ENCODE data around the gene GPR158.
A peak's percentile ranks its signal among the peaks of the same experiment; 100 is the strongest.

GPR158 gene

DNA sequence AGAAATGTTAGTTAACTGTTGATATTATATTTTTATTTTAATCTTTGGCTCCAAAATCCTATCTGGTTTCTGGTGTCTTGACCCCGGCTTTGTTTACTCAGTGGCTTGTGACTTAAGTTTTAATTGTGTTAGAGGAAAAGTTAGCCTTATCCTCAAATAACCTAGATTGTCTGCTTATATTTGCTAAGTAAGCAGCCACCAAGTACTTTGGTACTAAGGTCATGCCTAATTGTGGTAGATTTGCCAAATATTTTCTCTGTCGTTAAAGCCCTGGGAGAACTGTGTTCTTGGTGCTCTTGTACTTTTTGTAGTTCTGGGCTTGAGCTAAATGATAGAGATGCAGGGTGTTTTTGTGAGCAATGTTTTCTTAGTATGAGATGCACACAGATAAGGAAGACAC, 34.8 kb downstream of the GPR158 start:
- no peak for DNase-seq

DNA sequence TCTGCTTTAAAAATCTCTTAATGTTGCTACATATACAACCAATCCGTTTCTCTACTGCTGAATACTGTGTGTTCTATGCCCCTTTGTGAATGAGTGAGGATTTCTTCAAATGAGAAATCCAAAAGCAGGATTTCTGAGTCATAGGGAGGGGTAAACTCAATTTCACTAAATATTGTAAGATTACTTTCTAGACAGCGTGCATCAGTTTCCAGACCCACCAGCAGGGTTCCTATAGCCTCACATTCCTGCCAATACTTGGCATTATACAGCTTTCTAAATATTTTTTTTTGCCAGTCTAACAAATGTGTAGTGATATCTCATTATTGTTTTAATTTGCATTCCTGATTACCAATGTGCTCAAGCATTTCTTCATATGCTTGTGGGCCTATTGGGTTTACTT, 35.5 kb downstream of the GPR158 start:
- DNase-seq: no peak

DNA sequence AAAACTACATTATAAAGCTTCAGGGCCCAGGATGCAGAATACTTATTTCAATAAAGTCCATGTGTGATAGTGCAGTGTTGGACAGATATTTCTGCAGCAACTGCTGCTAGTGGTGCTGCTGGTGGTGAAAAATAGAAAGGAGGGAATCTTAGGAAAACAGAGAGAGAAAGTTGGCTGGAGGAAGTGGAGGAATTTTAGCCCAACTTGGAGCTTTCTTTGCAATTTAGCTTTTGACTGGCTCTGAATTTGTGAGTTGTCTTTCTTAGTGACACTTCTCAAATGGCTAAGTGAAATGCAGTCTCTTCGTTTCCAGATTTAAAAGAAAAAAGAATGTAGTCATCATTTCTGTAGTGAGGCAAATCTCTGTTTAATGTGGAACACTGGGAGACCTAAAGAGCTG, 45.4 kb downstream of the GPR158 start:
- no peak for DNase-seq

DNA sequence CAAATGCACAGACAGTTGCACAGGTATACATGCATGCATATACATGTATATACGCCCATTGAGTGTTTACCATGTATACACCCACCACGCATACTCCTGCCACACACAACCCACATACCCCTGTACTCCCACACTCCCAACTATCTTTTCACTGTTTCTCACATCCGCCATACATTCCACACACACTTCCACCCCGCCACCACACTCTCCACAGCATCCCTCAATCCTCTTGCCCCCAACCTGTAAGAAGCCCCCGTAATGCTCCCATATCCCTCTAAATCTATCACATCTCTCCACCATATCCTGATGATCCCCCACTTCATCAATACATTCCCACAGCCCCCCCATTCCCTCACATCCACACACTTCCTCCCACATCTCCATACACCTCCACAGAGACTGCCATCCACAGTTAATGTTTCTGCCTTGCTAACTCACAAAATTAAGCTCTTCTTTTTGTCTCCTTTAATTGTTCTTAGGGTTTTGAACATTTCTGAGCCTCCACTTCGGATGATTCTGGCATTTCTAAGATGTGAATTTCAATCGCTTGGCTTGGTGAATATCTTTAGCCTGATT, 47.4 kb downstream of the GPR158 start:
- no peak for DNase-seq

DNA sequence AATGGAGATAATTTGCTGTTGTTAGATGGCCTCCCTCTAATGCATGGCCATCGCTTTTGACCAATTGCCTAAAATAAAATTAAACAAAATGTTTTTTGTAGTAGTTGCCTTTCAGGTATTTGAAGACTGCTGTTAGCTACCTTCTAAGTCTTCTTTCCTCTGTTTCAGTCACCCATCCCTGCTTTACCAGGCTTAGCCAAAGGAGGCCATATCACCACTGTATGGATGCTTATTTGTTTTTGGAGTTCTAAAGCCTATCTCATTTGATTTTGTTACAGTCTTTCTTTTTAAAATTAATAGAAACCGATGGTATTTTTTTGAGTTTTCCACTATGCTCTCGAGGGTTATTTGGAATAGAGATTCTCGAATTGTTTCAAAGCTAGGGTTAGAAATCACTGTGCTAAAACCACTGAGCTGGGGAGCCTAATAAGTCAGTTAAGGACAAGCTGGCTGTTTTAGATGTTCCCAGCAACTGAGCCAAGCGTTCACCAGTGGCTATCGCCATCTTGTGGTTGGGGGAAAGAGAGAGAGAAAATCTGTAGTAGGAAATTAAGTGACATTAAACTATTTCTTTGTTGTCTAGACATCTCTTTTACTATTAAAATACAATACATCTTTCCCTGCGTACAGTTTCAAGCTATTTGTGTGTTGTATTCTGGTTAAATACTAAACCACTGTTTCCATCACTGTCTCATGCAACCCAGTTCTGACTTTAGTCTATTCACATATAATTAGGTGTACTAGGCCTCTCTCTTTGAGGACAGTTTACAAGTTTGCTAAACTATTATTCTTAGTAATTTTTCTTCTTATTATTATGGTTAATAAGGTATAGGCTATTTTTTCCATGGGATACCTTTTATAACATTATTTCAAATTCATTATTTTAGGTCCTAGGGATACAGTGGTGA, 52.2 kb downstream of the GPR158 start:
- DNase-seq: peak; percentile 69

DNA sequence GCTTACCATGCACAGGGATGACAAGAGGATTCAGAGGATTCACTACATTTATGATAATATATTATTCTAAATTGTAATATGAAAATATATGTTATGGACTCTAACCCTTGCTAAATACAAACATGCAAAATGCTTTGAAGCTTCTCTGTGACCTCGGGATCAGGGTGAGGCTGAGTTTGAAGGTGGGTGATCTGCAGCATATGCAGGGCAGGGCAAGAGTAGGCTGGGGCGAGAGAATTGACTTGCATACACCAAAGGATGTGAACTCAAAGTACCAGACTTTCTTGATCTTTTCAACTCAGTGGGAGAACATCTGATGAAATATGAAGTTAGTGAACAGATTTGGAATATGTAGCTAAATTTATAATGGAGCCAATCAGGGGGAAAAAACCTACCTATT, 57.0 kb downstream of the GPR158 start:
- no peak for DNase-seq

DNA sequence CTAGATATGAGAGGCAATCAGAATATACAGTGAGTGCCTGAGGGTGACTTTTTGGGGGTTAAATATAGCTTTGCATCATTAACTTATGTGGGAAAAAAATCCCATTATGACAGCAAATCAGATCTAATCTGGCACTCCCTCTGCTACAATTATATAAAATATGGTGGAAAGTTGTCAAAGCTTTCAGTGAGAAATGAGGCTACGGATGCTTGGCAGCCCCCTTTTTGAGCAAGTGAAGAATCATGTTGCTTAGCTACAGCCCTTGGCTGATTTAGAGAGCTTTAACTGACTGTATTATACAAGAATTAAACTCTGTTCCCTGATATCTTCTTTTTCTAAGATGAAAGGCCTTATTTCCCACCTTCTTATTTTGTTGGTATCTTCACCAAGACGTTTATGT, 57.4 kb downstream of the GPR158 start:
- no peak for DNase-seq

DNA sequence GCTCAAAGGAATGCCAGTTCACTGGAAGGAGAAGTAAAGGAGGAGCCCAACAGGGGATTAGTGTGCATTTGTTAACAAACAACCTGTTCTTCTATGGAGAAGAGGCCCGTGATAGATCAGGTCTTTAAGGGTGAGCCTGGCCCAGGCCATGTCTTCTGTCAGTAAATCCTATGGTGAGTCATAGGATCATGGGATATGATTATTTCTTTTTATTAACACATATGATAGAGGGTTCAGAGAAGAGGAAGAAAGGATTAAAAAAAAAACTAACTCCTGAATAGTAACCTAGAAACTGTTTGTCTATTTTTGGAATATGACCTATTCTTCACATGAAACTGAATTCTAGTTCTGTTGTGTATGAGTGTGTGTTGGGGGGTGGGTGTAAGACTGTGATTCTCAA, 70.4 kb downstream of the GPR158 start:
- DNase-seq: no peak

DNA sequence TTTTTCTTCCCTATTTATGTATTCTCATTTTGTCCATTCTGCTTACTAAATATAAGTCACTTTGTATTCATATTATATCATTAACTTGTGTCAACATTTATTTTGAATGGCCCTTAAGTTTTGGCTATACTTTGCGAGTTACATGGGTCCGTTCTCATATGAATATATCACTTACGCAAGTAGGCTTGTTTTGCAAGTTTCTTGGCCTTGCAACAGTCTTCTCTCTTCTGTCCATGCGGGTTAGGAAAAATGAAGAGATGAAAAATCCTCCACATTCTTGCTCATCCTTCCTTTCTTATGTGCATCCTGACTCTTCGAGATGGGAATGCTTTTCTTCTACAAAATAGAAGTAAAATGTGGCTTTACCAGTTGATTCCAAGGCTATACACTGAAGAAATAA, 82.8 kb downstream of the GPR158 start:
- no peak for DNase-seq

DNA sequence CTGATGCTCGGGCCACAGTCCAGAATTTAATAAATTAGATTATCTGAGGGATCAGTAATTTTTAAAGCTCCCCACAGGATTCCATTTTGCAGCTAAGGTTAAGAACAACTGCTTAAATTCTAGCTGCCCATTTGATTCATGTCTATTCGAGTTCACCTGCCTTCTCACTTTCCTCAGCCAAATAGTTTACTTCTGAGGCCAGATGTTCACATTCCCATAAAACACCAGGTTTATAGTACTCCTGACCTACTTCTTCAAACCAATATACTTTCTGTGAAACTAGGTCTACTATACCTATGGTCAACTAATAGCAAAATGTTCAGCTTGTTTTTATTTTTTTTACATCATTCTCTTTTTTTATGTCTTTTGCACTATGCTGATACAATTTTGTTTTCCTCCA, 86.3 kb downstream of the GPR158 start:
- DNase-seq: no peak

DNA sequence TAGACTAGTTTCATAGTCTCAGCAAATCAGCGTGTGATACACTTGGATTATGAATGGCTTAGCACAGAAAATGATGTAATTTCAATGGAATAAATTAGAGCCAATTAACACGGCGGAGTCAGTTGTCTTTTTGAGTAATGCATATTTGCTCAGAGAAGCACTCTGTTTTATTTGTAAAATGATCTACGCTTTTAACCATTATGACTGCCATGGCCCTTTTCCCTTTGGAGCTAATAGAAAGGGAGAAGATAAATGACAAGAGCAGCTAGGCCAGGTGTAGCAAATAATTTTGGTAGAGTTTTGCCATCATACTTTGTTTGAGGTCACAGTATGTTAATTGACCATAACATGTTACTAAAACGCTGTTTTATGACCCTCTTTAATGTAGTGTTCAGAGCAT, 86.8 kb downstream of the GPR158 start:
- DNase-seq: no peak

DNA sequence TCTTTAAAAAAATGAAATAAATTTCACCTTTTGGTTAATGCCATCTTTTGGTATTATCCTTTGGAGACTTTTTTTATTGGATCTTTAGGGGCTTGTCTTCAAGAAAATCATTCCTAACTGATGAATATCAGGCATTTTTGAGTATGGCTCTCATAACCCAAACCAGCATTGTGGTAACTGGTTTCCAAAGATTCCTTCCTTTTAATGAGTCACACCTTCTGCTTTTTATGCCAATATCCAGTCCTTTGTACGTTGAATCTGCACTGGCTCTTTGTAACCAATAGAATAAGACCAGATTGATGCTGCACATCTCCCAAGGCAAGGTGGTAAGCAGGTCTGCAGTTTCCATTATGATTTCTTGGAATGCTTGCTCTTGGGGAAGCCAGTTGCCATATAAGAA, 89.1 kb downstream of the GPR158 start:
- DNase-seq: no peak

DNA sequence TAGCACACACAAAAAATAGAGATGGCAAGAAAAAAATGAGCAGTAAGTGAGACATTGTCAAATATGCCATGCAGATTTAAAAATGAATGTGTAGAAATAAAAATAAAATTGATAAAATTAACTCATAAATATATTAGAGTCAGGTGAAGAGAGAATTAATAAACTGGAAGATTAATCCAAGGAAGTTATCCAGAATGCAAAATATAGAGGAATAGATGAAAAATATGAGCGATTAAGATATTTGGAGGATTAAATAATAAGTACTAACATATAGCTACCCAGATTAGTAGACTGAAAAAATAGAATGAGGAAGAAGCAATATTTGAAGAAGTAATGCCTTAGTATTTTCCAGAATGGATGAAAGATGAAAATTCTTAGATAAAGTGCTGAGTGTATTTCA, 103.4 kb downstream of the GPR158 start:
- DNase-seq: no peak

DNA sequence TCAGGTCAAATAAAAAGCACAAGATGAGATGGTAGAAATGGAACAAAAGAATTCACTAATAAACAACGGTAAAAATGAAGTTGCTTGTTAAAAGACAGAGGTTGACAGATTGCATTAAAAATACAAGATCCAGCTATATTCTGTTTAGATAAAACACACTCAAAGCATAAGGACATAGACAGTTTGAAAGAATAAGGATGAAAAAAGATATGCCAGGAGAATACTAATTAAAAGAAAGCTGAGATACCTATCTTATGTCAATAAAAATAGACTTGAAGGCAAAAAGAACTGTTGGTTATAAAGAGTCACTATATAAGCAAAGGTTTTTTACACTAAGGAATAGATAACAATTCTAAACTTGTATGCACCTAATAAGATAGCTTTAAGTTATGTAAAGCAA, 105.3 kb downstream of the GPR158 start:
- no peak for DNase-seq

DNA sequence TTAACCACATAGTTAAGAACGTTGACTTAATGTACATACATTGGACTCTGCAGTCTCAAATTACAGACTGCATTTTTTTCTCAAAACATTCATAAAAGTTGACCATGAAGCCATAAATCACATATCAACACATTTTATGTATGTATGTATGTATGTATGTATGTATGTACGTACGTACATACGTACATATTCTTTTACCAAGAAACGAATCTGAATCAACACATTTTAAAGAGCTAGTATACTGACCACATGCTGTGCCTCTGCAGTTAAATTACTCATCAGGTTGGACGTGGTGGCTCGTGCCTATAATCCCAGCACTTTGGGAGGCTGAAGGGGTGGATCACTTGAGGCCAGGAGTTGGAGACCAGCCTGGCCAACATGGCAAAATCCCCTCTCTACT, 105.8 kb downstream of the GPR158 start:
- no peak for DNase-seq

DNA sequence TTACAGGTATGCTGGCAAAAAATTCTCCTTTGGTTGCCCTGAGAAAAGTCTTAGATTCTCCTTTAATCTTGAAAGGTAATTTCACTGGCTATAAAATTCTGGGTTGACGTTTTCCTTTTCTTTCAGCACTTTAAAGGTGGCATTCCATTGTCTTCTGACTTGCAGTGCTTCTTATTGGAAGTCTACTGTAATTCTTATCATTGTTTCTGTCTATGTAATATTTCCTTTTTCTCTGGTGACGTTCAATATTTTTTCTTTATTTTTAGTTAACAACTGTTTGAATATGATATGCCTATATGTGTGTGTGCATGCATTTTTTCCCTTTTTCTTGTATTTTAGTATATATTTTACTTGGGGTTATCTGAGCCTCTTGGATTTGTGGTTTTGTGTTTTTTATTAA, 111.0 kb downstream of the GPR158 start:
- no peak for DNase-seq

DNA sequence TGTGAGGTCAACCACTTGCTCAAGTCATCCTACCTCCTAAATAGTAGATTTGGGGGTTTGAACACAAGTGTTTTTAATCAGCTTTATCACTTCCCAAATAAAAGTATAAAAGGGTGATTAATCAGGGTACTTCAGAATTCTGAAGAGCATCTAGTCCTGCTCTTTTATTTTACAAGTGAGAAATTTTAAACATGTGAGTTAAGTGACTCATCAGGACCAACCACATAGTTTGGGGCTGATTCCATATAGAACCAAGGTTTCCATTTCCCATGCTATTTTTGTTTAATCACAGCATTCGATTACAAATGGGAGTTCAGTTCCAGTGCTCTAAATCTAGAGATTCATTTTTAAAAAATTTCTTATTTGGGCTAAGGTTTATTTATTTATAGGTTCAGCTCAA, 113.4 kb downstream of the GPR158 start:
- no peak for DNase-seq

DNA sequence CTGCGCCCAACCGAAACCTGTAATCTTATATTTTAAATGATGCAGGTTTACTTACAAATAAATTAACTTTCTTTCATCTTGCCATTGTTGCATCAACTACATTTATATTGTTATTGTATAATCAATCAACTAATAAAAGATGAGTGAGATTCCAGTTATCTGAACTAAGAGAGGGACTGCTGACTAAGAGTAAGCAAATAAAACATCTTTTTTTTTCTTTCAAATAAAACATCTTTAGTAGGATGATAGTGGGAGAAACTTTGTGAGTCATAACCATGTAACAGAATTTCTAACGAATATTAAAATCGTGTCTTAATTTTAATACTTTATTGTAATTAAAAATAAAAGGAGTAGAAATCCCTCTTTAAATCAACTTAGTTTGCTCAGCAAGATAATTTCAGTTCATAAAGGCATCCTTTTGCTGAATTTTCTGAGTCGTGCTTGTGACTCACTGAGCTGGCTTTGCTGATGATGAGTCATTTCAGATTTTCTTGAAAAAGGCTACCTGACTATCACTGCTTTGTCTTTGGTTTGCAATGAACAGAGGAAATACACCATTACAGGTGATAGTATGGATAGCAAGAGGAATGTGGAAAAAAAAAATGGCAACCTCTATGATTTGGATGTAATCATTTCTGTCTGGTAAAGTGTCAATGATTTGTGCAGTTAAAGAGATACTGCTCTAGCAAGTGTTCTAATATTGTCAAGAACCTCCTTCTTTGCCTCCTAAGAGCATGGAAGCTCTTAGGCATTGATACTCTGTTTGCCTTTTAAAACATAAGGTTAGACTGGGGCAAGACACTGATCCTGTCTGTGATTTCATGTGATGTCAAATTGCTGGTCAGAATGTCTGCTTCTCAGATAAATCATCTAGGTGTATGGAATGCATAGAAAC, 119.5 kb downstream of the GPR158 start:
- no peak for DNase-seq

DNA sequence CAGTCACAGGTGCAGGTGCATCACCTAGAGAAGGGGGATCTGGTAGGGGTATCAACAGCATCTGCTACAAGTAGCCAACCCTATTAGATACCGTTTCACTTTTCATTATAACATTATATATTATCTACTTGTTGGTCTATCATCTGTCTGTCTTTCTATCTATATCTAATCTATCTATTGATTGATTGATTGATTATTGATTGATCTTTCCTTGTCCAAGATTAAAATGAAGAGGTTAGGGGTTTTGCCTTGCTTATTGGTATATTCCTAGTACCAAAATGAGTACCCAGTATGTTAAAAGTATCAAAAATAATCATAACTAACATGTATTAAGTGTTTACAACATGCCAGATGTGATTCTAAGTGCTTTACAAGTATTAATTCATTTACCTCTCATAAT, 121.5 kb downstream of the GPR158 start:
- DNase-seq: no peak

DNA sequence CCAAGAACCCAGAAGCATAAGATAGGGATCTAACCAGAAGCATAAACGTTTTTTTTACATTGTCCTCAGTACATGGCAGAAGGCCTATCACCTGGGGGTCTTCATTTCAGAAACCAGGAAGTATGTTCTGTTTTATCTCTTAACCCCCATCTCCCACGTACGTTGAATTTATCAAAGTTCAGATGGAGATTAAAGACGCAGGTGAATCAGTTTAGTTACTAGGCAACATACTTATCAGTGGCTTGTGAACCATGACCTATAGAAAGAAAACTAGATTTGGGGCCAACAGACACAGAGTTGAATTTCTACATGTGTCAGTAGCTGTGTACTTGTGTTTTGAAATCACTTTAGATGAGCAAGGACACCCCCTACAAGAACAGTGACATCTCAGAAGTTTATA, 122.7 kb downstream of the GPR158 start:
- no peak for DNase-seq

DNA sequence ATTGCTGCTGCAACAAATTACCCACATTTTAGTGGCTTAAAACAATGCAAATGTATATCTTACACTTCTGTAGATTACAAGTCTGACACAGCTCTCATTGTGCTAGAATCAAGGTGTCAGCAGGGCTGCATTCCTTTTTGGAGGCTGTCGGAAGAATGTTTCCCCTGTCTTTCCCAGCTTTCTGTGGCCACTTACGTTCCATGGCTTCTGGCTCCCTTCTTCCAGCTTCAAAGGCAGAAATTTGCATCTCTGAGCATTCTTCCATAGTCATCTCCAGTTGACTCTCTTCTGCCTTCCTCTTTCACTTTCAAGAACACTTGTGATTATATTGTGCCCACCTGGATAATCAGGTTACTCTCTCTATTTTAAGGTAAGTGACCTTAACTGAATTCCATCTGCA, 125.3 kb downstream of the GPR158 start:
- DNase-seq: no peak

DNA sequence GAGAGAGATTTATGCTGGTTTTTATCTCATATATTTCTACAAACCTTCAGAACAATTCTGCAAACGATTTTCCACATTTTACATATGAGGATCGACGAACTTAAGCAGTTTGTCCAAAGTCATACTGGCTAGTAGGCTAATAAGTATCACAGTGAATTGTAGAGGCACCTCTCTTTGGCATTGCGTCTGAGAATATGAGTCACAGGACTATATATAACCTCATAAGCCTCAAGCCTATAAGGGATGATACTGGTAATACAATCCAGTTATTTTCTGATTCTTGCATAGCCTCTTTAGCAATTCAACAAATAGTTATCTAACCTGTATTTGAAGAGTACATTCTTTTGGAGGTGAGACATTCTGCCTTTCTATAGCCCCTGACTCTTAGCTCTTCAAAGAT, 129.8 kb downstream of the GPR158 start:
- no peak for DNase-seq

DNA sequence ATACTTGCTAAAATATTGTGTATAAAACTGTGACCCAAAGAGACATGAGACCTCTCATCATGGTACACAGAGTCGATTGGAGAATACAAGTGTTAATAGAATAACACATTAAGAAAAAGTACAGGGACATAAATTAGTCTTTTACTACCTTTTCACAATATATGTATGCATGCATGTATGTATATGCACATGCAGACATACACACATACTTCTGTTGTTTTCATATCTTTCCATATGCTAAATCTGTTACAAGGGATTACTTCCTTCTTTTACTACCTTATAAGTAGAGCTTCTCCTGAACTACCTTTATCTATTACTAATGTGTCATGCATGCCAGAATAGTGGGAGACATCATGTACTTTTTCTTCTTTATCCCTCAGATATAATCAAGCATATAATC, 131.6 kb downstream of the GPR158 start:
- no peak for DNase-seq

DNA sequence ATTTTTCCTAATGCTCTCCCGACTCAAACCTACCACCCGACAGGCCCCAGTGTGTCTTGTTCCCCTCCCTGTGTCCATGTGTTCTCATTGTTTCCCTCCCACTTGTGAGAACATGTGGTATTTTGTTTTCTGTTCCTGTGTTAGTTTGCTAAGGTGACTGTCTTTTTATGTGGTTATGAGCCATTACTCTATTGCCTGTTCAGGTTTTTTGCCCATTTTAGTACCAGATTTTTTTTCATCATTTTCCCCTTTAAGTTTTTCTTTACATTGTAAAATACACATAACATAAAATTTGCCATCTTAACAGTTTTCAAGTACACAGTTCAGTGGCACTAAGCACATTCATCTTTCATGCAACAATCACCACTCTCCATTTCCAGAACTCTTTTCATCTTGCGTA, 133.5 kb downstream of the GPR158 start:
- DNase-seq: no peak

Data from hematopoietic multipotent progenitor cell treated with erythropoietin and hydrocortisone succinate and interleukin-3 and kit ligand, for 4 days (in vitro differentiated cells).